ENCODE measurements around the gene EPAS1. TPM values are rescaled to one million over a fixed set of nuclear protein-coding genes. Genes with fewer than 3 reads are reported as not detected.

The EPAS1 gene
- polyA plus RNA-seq, 2 of the 4 experiments (the other 2 are of a cell fraction), result 128 to 143 TPM

DNA sequence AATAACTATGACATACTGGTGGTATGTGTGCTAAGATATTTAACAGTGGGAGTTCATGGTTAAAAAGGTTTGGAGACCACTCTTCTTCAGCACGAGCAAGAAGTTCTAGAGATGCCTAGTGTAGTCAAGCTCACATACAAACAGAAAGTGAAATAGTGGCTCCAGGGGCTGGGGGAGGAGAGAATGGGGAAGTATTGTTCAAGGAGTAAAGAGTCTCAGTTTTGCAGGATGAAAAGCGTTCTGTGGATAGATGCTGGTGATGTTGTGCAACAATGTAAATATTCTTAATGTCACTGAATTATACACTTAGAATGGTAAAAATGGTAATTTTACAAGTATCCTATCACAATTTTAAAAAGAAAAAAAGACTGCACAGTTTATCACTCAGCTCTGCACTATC, 29.0 kb upstream of the EPAS1 start:
- FAIRE-seq, result no peak
- ChIA-PET POLR2A (no interaction called here), CTCF (interaction anchor here (1.1 kb wide), 1 partner anchor 26 kb away, joined by 4 read pairs; no protein-coding TSS in a partner anchor)
- Histone ChIP-seq H3K9me3 (no peaks in the 10 kb centered on the region), H3K4me2 (no peak overlapping the region), H3K4me1 (peaks cover 10% of the 10 kb centered on the region), H3K27ac (no peak overlapping the region), H3K4me3 (no peak overlapping the region)
- DNase-seq (ENCODE audit: low read depth in 1 of 2, low spot score in 1 of 2), result no peak
- no peak for TF ChIP-seq BHLHE40 (IDR thresholded peaks at IDR 0.05; ENCODE audit: low read depth, low read length)
- WGBS (ENCODE audit: missing lambda C conversion rate), result 60% methylated on average over 2 of the region's 2 CpGs
- no peak for ATAC-seq

DNA sequence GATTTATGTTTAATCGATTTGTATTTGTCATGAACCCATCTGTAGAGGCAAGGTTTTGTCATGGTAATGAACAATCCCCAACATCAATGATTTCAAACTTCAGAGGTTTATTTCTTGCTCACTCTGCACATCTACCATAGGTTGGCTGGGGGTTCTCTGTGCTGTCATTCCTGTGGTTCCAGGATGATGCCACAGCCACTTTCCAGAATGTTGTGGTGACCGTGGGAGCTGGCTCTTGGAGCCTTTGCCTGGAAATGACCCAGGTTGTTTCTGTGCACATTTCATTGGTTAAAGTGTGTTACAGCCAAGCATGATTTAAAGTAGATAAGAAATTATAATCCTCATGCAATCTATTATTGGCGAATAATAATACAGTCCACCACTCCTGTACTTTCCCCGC, 28.2 kb upstream of the EPAS1 start:
- ChIA-PET CTCF (interaction anchor here (1.1 kb wide), 1 partner anchor 25 kb away, joined by 4 read pairs; no protein-coding TSS in a partner anchor), POLR2A (no interaction called here)
- H3K9me3 ChIP-seq, result no peaks in the 10 kb centered on the region
- peaks cover 18% of the 10 kb centered on the region for H3K4me1 ChIP-seq
- no peak overlapping the region for H3K27ac ChIP-seq
- 71% methylated on average over 4 of the region's 4 CpGs for WGBS (ENCODE audit: missing lambda C conversion rate)
- ATAC-seq (no peak), DNase-seq (ENCODE audit: low read depth in 1 of 2, low spot score in 1 of 2) (no peak), FAIRE-seq (no peak)
- TF ChIP-seq, protein P1, sequence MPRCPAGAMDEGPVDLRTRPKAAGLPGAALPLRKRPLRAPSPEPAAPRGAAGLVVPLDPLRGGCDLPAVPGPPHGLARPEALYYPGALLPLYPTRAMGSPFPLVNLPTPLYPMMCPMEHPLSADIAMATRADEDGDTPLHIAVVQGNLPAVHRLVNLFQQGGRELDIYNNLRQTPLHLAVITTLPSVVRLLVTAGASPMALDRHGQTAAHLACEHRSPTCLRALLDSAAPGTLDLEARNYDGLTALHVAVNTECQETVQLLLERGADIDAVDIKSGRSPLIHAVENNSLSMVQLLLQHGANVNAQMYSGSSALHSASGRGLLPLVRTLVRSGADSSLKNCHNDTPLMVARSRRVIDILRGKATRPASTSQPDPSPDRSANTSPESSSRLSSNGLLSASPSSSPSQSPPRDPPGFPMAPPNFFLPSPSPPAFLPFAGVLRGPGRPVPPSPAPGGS (IDR thresholded peaks at IDR 0.05), result no peak
- TF ChIP-seq, protein P2, sequence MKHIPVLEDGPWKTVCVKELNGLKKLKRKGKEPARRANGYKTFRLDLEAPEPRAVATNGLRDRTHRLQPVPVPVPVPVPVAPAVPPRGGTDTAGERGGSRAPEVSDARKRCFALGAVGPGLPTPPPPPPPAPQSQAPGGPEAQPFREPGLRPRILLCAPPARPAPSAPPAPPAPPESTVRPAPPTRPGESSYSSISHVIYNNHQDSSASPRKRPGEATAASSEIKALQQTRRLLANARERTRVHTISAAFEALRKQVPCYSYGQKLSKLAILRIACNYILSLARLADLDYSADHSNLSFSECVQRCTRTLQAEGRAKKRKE (CRISPR knock-in tag; IDR thresholded peaks at IDR 0.05; ENCODE audit: low read depth), result no peak
- no peak for TF ChIP-seq RARB (CRISPR knock-in tag; IDR thresholded peaks at IDR 0.05)
- no peak for TF ChIP-seq SREBF2 (IDR thresholded peaks at IDR 0.05)
- TF ChIP-seq ZC3H11A (IDR thresholded peaks at IDR 0.05), result no peak
- TF ChIP-seq ZSCAN20 (CRISPR knock-in tag; IDR thresholded peaks at IDR 0.05), result no peak
- TF ChIP-seq HDAC2 (IDR thresholded peaks at IDR 0.05), result no peak
- no peak for TF ChIP-seq EHF (CRISPR knock-in tag; IDR thresholded peaks at IDR 0.05)
- TF ChIP-seq TP53 (CRISPR knock-in tag; IDR thresholded peaks at IDR 0.05), result no peak
- TF ChIP-seq, protein P3, sequence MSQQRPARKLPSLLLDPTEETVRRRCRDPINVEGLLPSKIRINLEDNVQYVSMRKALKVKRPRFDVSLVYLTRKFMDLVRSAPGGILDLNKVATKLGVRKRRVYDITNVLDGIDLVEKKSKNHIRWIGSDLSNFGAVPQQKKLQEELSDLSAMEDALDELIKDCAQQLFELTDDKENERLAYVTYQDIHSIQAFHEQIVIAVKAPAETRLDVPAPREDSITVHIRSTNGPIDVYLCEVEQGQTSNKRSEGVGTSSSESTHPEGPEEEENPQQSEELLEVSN (IDR thresholded peaks at IDR 0.05; ENCODE audit: borderline replicate concordance, low read depth), result no peak
- H3K4me2 ChIP-seq, result no peak overlapping the region
- no peak overlapping the region for H3K4me3 ChIP-seq

DNA sequence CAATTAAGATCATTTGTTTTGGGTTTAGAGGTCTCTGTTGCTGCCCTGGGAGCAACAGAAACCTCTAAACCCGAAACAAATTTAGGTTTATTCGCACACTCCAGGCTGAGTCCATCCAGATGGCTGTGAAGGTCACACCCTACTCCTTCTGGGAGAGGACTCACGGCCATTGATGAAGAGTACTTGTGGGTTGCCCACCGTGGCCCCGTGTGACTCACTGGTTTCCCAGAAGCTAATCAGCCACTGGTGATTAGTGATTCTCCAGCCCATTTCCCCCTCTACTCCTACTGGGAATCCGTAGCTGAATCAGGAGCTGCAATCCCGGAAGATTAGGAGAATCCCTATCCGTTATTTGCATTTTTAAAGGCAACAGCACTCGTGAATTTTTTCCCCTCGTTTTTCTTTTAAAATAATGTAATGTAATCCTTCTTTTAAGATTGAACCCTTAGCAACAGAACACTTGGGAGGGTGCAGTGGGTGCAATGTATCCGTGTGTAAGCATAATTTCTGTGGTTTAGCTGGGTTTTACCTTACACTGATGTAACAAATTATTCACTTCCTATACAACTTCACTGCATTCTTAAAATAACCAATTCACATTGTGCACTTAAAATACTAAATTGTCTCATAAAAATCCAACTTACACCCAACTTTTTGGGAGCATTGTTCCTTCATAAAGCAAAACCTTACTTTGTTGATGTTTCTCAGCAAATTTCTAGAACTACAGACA, 27.5 kb upstream of the EPAS1 start:
- DNase-seq (ENCODE audit: low read depth in 1 of 2, low spot score in 1 of 2), result no peak
- 66% methylated on average over 11 of the region's 11 CpGs for WGBS (ENCODE audit: missing lambda C conversion rate)
- Histone ChIP-seq H3K9me3 (no peaks in the 10 kb centered on the region), H3K27ac (no peak overlapping the region), H3K4me3 (no peak overlapping the region), H3K4me2 (no peak overlapping the region), H3K4me1 (peaks cover 22% of the 10 kb centered on the region)
- ChIA-PET POLR2A (no interaction called here), CTCF (interaction anchor here (0.5 to 1.0 kb wide), 2 partner anchors 9 to 329 kb away, joined by 3 to 4 read pairs; no protein-coding TSS in a partner anchor)
- FAIRE-seq, result no peak
- TF ChIP-seq FOSL2 (IDR thresholded peaks at IDR 0.05) (no peak), FOSL2 (CRISPR knock-in tag; IDR thresholded peaks at IDR 0.05) (no peak), KDM1A (IDR thresholded peaks at IDR 0.05; ENCODE audit: low read depth) (no peak), EHF (CRISPR knock-in tag; IDR thresholded peaks at IDR 0.05) (no peak), CBX2 (IDR thresholded peaks at IDR 0.05; ENCODE audit: borderline replicate concordance, low read depth) (no peak), CHD2 (IDR thresholded peaks at IDR 0.05; ENCODE audit: low read length, partially characterized antibody) (no peak), FOSB (CRISPR knock-in tag; IDR thresholded peaks at IDR 0.05) (no peak), GATA3 (IDR thresholded peaks at IDR 0.05; ENCODE audit: borderline replicate concordance) (no peak), RFX5 (IDR thresholded peaks at IDR 0.05) (no peak), BHLHE40 (IDR thresholded peaks at IDR 0.05; ENCODE audit: low read depth, low read length) (no peak), HOXA7 (CRISPR knock-in tag; IDR thresholded peaks at IDR 0.05) (no peak), ZSCAN20 (CRISPR knock-in tag; IDR thresholded peaks at IDR 0.05) (no peak), FOXS1 (CRISPR knock-in tag; IDR thresholded peaks at IDR 0.05) (no peak), POLR2AphosphoS2 (conservative IDR thresholded peaks at IDR 0.05; ENCODE audit: low read length) (no peak), RCOR1 (IDR thresholded peaks at IDR 0.05; ENCODE audit: low read depth, low read length) (no peak), JUN (IDR thresholded peaks at IDR 0.05) (no peak), MAZ (IDR thresholded peaks at IDR 0.05; ENCODE audit: borderline replicate concordance, low read depth, low read length) (no peak), HOXB5 (CRISPR knock-in tag; IDR thresholded peaks at IDR 0.05) (no peak), RAD21 (conservative IDR thresholded peaks at IDR 0.05 in 1 of 2, IDR thresholded peaks at IDR 0.05 in 1 of 2) (no peak)
- ATAC-seq, result no peak
